Endothelial cell of umbilical vein (primary cell): ENCODE data around the gene GULP1. TPM values are rescaled to one million over a fixed set of nuclear protein-coding genes. Genes with fewer than 3 reads are reported as not detected.

Source experiments
- BruUV-seq: library from RNA; stranded (reverse); fragments of 400-500 nt; replicated peaks from 2 replicates; lab custom pipeline; 2021; lab: Mats Ljungman, UMichigan
- CTCF ChIA-PET: fragments of 300-600, 350-600 bp; sonication (Branson Sonifier 250); formaldehyde crosslinking; loops from one replicate; lab custom pipeline; 2021; ENCODE audit warnings: antibody characterized with exemption, inconsistent platforms; lab: Charles Lee
- POLR2A ChIA-PET: fragments of 300-600, 350-600 bp; sonication (Branson Sonifier 250); formaldehyde crosslinking; loops from one replicate; lab custom pipeline; 2021; ENCODE audit warnings: antibody characterized with exemption, inconsistent platforms; lab: Charles Lee
- DNase-seq: peaks from one replicate; pipeline ENCODE4 v3.0.0-alpha.2; 2011; ENCODE audit warnings: low read depth, low spot score
- FAIRE-seq: peaks from 2 replicates; lab custom pipeline; 2011; peaks lifted over from hg19 to GRCh38; lab: Jason Lieb, UNC
- H2AFZ ChIP-seq: 2 replicates; pipeline ENCODE4 v1.6.0; 2012; ENCODE audit warnings: low read depth, low read length, control low read depth, inconsistent platforms
- H3K27ac ChIP-seq: 2 replicates; pipeline ENCODE4 v1.5.1; 2011; ENCODE audit warnings: low read depth, mild to moderate bottlenecking, control low read depth, low read length, moderate library complexity; ENCODE audit not compliant: insufficient read depth
- H3K27me3 ChIP-seq, 2 experiments: 2 replicates each; pipeline versions ENCODE4 v1.6.0 to v1.6.1; 2011; ENCODE audit warnings: low read length in 2 of 2, mixed read lengths in 1 of 2; ENCODE audit not compliant: control insufficient read depth in 2 of 2, insufficient read depth in 2 of 2
- H3K36me3 ChIP-seq, 2 experiments: 2 replicates in 1 of 2; 3 replicates in 1 of 2; pipeline ENCODE4 v1.5.1; 2011; ENCODE audit warnings: low read length in 2 of 2, mild to moderate bottlenecking in 1 of 2, moderate library complexity in 1 of 2; ENCODE audit not compliant: control insufficient read depth in 2 of 2, insufficient read depth in 2 of 2; ENCODE audit errors: extremely low read depth in 1 of 2
- H3K4me1 ChIP-seq: 3 replicates; pipeline ENCODE4 v1.5.1; 2011; ENCODE audit warnings: mild to moderate bottlenecking, low read length; ENCODE audit not compliant: control insufficient read depth, insufficient read depth; ENCODE audit errors: extremely low read depth
- H3K4me2 ChIP-seq: 2 replicates; pipeline ENCODE4 v1.6.1; 2011; ENCODE audit warnings: low read length, control low read depth, mixed read lengths; ENCODE audit not compliant: insufficient read depth
- H3K4me3 ChIP-seq, 3 experiments: fragments of 200-600 bp in 1 of 3; sonication (generic), shearing (Covaris generic) in 1 of 3; replicated peaks in 1 of 3; 2 replicates each; pipeline ENCODE4 v1.5.1; 2011 to 2016; ENCODE audit warnings: control low read depth in 3 of 3, low read length in 3 of 3, mild to moderate bottlenecking in 2 of 3, inconsistent platforms in 1 of 3, low read depth in 1 of 3, moderate library complexity in 1 of 3; ENCODE audit not compliant: insufficient read depth in 1 of 3
- H3K79me2 ChIP-seq: 2 replicates; pipeline ENCODE4 v1.6.0; 2012; ENCODE audit warnings: low read length, inconsistent platforms; ENCODE audit not compliant: control insufficient read depth, insufficient read depth
- H3K9ac ChIP-seq: replicated peaks from 2 replicates; pipeline ENCODE3; 2011; ENCODE audit warnings: low read length, control low read depth; ENCODE audit not compliant: insufficient read depth; ENCODE audit errors: extremely low read depth
- H3K9me1 ChIP-seq: replicated peaks from 3 replicates; pipeline ENCODE4 v1.6.0; 2011; ENCODE audit warnings: mild to moderate bottlenecking, low read length; ENCODE audit not compliant: control insufficient read depth, insufficient read depth; ENCODE audit errors: extremely low read depth
- H3K9me3 ChIP-seq: replicated peaks from 2 replicates; pipeline ENCODE4 v1.5.1; 2012; ENCODE audit warnings: low read length, inconsistent platforms; ENCODE audit not compliant: control insufficient read depth, insufficient read depth
- H4K20me1 ChIP-seq: replicated peaks from 2 replicates; pipeline ENCODE3; 2011; ENCODE audit warnings: mild to moderate bottlenecking, low read length; ENCODE audit not compliant: control insufficient read depth, insufficient read depth; ENCODE audit errors: extremely low read depth
- EZH2 ChIP-seq: IDR thresholded peaks from 2 replicates; pipeline ENCODE4 v1.6.1; 2012; ENCODE audit warnings: borderline replicate concordance, low read depth, mild to moderate bottlenecking, moderate library complexity, low read length, inconsistent platforms; ENCODE audit not compliant: severe bottlenecking
- JUN ChIP-seq: IDR thresholded peaks from 2 replicates; pipeline ENCODE4 v1.6.1; 2011; ENCODE audit warnings: borderline replicate concordance, low read depth; ENCODE audit not compliant: insufficient read length, insufficient read depth
- POLR2A ChIP-seq: IDR thresholded peaks from 2 replicates; pipeline ENCODE4 v1.6.1; 2012; ENCODE audit warnings: low read depth, mild to moderate bottlenecking, control low read depth, low read length
- POLR2AphosphoS5 ChIP-seq: IDR thresholded peaks from 2 replicates; pipeline ENCODE4 v1.6.1; 2012; ENCODE audit warnings: low read depth, mild to moderate bottlenecking, control low read depth, low read length, moderate library complexity; ENCODE audit not compliant: insufficient read depth
- dilution Hi-C: fragments of 300-500 bp; cut with MboI; formaldehyde crosslinking; loops from one replicate; pipeline ENCODE4 v1.15.0; 2019; ENCODE audit warnings: low sequenced_read_pairs; ENCODE audit not compliant: extremely low pct_ligation_motif_present
- intact Hi-C: fragments of 100-400 bp; cut with micrococcal nuclease; formaldehyde crosslinking; loops from one replicate; pipeline ENCODE4 v1.10.0; 2022
- polyA plus RNA-seq, 4 experiments: library from polyadenylated mRNA; depleted of rRNA in 3 of 4; stranded (reverse) in 3 of 4; unstranded in 1 of 4; fragments of >200 nt; gene quantifications; 2 replicates each; pipeline versions ENCODE4 v1.2.1 to v1.2.3, GENCODE V29; 2011 to 2012; ENCODE audit warnings: missing spikeins in 1 of 4
- total RNA-seq: library from RNA; stranded (reverse); gene quantifications from 2 replicates; pipeline ENCODE4 v1.2.3, GENCODE V29; 2021

GULP1 gene
- total and polyA plus RNA-seq, 2 donors (not counting 3 experiments of a cell fraction or from before 2014, with no cell fraction given): 24.4 to 53.8 TPM

GRCh38 chr2:188522517-188522916 lies 230.8 kb downstream of the GULP1 start:
- Histone ChIP-seq H3K9me3 (no peaks in the 10 kb centered on the region), H3K27me3 (no peaks in the 10 kb centered on the region), H3K36me3 (no peaks in the 10 kb centered on the region), H3K4me3 (no peak overlapping the region), H3K4me2 (no peak overlapping the region), H3K9me1 (no peaks in the 10 kb centered on the region), H3K9ac (no peak overlapping the region), H3K4me1 (peaks cover 33% of the 10 kb centered on the region), H3K27ac (no peak overlapping the region), H2AFZ (no peak overlapping the region), H3K79me2 (no peaks in the 10 kb centered on the region), H4K20me1 (no peaks in the 10 kb centered on the region)
- ChIA-PET POLR2A (no interaction called here), CTCF (interaction anchor here (0.8 to 8.2 kb wide), 6 partner anchors 150 to 941 kb away, joined by 3 to 250 read pairs (median 42); partner anchors contain the start of gene COL3A1)
- dilution Hi-C loops: no loop called here
- BruUV-seq: no TSS peak
- TF ChIP-seq POLR2A: no peak
- no peak for TF ChIP-seq EZH2
- no peak for DNase-seq
- FAIRE-seq: no peak
- intact Hi-C loops: no loop called here

GRCh38 chr2:188523919-188524318 lies 232.2 kb downstream of the GULP1 start:
- Histone ChIP-seq H3K9me3 (no peaks in the 10 kb centered on the region), H3K4me1 (peaks cover 27% of the 10 kb centered on the region), H3K27me3 (no peaks in the 10 kb centered on the region), H3K27ac (no peak overlapping the region), H3K4me2 (no peak overlapping the region), H3K79me2 (no peaks in the 10 kb centered on the region), H4K20me1 (no peaks in the 10 kb centered on the region), H3K9me1 (no peaks in the 10 kb centered on the region), H2AFZ (no peak overlapping the region), H3K9ac (no peak overlapping the region), H3K4me3 (no peak overlapping the region), H3K36me3 (no peaks in the 10 kb centered on the region)
- FAIRE-seq (no peak), DNase-seq (peak; percentile 40)
- TF ChIP-seq POLR2AphosphoS5 (no peak), JUN (no peak)
- ChIA-PET POLR2A (no interaction called here), CTCF (interaction anchor here (0.6 to 8.2 kb wide), 33 partner anchors 10 to 937 kb away, joined by 3 to 250 read pairs (median 5); partner anchors contain the start of genes COL3A1 and COL5A2)
- dilution Hi-C loops (no loop called here), intact Hi-C loops (loop anchor here (1.0 to 2.0 kb wide), 5 partner anchors 452 to 888 kb away; no protein-coding TSS in a partner anchor)
- no TSS peak for BruUV-seq
